HEK293 (cell line): ENCODE results near the gene PGC.

Experiments used
- CTCF ChIA-PET: fragments of 350-600 bp; formaldehyde crosslinking; extraction: SDS; loops from one replicate; lab custom pipeline; 2021; ENCODE audit warnings: antibody characterized with exemption; lab: Yijun Ruan, JAX
- POLR2A ChIA-PET: fragments of 300-600 bp; formaldehyde crosslinking; extraction: SDS; loops from one replicate; lab custom pipeline; 2020; ENCODE audit warnings: antibody characterized with exemption, inconsistent platforms; lab: Yijun Ruan, JAX
- H3K27ac ChIP-seq: fragments of 200-500 bp; sonication (Bioruptor generic); 2 replicates; pipeline ENCODE4 v1.5.1; 2014; ENCODE audit warnings: low read depth, low read length, control low read depth, inconsistent platforms; ENCODE audit errors: extremely low read depth
- H3K36me3 ChIP-seq, 2 experiments: fragments of 200-500 bp in 1 of 2; sonication (Bioruptor generic) in 1 of 2; 1 replicate in 1 of 2; 2 replicates in 1 of 2; pipeline ENCODE4 v1.5.1; 2014 to 2017; ENCODE audit warnings: inconsistent platforms in 2 of 2, low read length in 2 of 2; ENCODE audit not compliant: control insufficient read depth in 2 of 2, insufficient read depth in 1 of 2
- H3K4me1 ChIP-seq: fragments of 200-500 bp; sonication (Bioruptor generic); 2 replicates; pipeline ENCODE4 v1.5.1; 2014; ENCODE audit warnings: mild to moderate bottlenecking, low read length, inconsistent platforms; ENCODE audit not compliant: control insufficient read depth, insufficient read depth
- H3K4me3 ChIP-seq: 2 replicates; pipeline ENCODE4 v1.5.1; 2011; ENCODE audit warnings: low read depth, mild to moderate bottlenecking, control low read depth, low read length, moderate library complexity
- H3K9me3 ChIP-seq: fragments of 200-500 bp; sonication (Bioruptor generic); 2 replicates; pipeline ENCODE4 v1.5.1; 2014; ENCODE audit warnings: low read depth, low read length, inconsistent platforms; ENCODE audit not compliant: control insufficient read depth, insufficient read depth
- BCL11A ChIP-seq: fragments of 450-650 bp; formaldehyde crosslinking; IDR thresholded peaks from 2 replicates; pipeline ENCODE4 v1.5.1; 2016; ENCODE audit warnings: low read depth, missing biosample characterization, missing genetic modification characterization
- PRDM2 ChIP-seq: fragments of 450-650 bp; formaldehyde crosslinking; IDR thresholded peaks from 2 replicates; pipeline ENCODE4 v1.5.1; 2016; ENCODE audit warnings: missing biosample characterization, missing genetic modification characterization, borderline replicate concordance
- PRDM4 ChIP-seq: fragments of 450-650 bp; formaldehyde crosslinking; IDR thresholded peaks from 2 replicates; pipeline ENCODE4 v1.5.1; 2017; ENCODE audit warnings: missing biosample characterization, missing genetic modification characterization
- TSHZ1 ChIP-seq: fragments of 450-650 bp; formaldehyde crosslinking; IDR thresholded peaks from 2 replicates; pipeline ENCODE4 v1.5.1; 2016; ENCODE audit warnings: missing biosample characterization, missing genetic modification characterization, borderline replicate concordance
- ZBTB21 ChIP-seq: fragments of 450-650 bp; formaldehyde crosslinking; IDR thresholded peaks from 2 replicates; pipeline ENCODE4 v1.5.1; 2017; ENCODE audit warnings: missing biosample characterization, missing genetic modification characterization
- ZBTB48 ChIP-seq: fragments of 450-650 bp; formaldehyde crosslinking; IDR thresholded peaks from 2 replicates; pipeline ENCODE4 v1.5.1; 2016; ENCODE audit warnings: missing biosample characterization, missing genetic modification characterization
- ZNF10 ChIP-seq: fragments of 450-650 bp; formaldehyde crosslinking; IDR thresholded peaks from 2 replicates; pipeline ENCODE4 v1.5.1; 2017; ENCODE audit warnings: missing biosample characterization, missing genetic modification characterization
- ZNF112 ChIP-seq: fragments of 450-650 bp; formaldehyde crosslinking; IDR thresholded peaks from 2 replicates; pipeline ENCODE4 v1.5.0; 2017; ENCODE audit warnings: missing biosample characterization, missing genetic modification characterization
- ZNF335 ChIP-seq: fragments of 450-650 bp; formaldehyde crosslinking; conservative IDR thresholded peaks from 2 replicates; pipeline ENCODE4 v1.5.1; 2016; ENCODE audit warnings: missing biosample characterization, missing genetic modification characterization
- ZNF639 ChIP-seq: fragments of 450-650 bp; formaldehyde crosslinking; IDR thresholded peaks from 2 replicates; pipeline ENCODE4 v1.5.1; 2016; ENCODE audit warnings: missing biosample characterization, missing genetic modification characterization
- ZNF654 ChIP-seq: fragments of 450-650 bp; formaldehyde crosslinking; IDR thresholded peaks from 2 replicates; pipeline ENCODE4 v1.5.1; 2016; ENCODE audit warnings: low read depth, missing biosample characterization, missing genetic modification characterization
- ZNF837 ChIP-seq: fragments of 450-650 bp; formaldehyde crosslinking; IDR thresholded peaks from 2 replicates; pipeline ENCODE4 v1.5.1; 2016; ENCODE audit warnings: missing biosample characterization, missing genetic modification characterization

The PGC gene

GRCh38 chr6:41778895-41779294, 31.7 kb upstream of the PGC start:
- ChIA-PET CTCF (interaction anchor here (0.6 to 5.3 kb wide), 14 partner anchors 8 to 411 kb away, joined by 3 to 73 read pairs (median 4); partner anchors contain the start of genes BYSL, MED20, TFEB and TOMM6), POLR2A (interaction anchor here (0.9 kb wide), 1 partner anchor 8 kb away, joined by 4 read pairs; no protein-coding TSS in a partner anchor)
- Histone ChIP-seq H3K9me3 (no peaks in the 10 kb centered on the region), H3K27ac (no peak overlapping the region), H3K4me1 (peaks cover 6% of the 10 kb centered on the region), H3K36me3 (peaks cover 4 to 26% of the 10 kb centered on the region in 2 experiments; a peak in 2 of 3 replicates), H3K4me3 (peak overlapping the region; percentile 59; the same call in 1 of the 2 replicates)
- TF ChIP-seq ZNF335 (peak; percentile 28; the same call in 1 of the 2 replicates), ZBTB21 (tag by site-specific recombination) (no peak)

GRCh38 chr6:41777551-41778285, 30.5 kb upstream of the PGC start:
- TF ChIP-seq ZBTB48 (tag by site-specific recombination) = no peak
- no peak for TF ChIP-seq ZNF654 (tag by site-specific recombination)
- TF ChIP-seq PRDM4 (tag by site-specific recombination) = no peak
- TF ChIP-seq ZNF10 (tag by site-specific recombination) = no peak
- TF ChIP-seq ZNF112 (tag by site-specific recombination) = no peak
- no peak for TF ChIP-seq ZNF639 (tag by site-specific recombination)
- no peak for TF ChIP-seq BCL11A (tag by site-specific recombination)
- no peak for TF ChIP-seq ZNF837 (tag by site-specific recombination)
- no peak for TF ChIP-seq TSHZ1 (tag by site-specific recombination)
- TF ChIP-seq PRDM2 (tag by site-specific recombination) = no peak
- TF ChIP-seq, all 188 proteins: peak for 0
- CTCF ChIA-PET = interaction anchor here (0.7 to 5.3 kb wide), 13 partner anchors 9 to 410 kb away, joined by 3 to 73 read pairs (median 6); partner anchors contain the start of genes BYSL, MED20, TFEB and TOMM6

More at GRCh38 chr6:41777551-41778285, 30.5 kb upstream of the PGC start:
- Histone ChIP-seq H3K4me1 (peaks cover 6% of the 10 kb centered on the region), H3K9me3 (no peaks in the 10 kb centered on the region), H3K36me3 (peaks cover 4 to 33% of the 10 kb centered on the region in 2 experiments; a peak in 2 of 3 replicates), H3K4me3 (no peak overlapping the region), H3K27ac (no peak overlapping the region)
- POLR2A ChIA-PET = no interaction called here
